ENCODE results near the gene NXF2B.

NXF2B gene

DNA sequence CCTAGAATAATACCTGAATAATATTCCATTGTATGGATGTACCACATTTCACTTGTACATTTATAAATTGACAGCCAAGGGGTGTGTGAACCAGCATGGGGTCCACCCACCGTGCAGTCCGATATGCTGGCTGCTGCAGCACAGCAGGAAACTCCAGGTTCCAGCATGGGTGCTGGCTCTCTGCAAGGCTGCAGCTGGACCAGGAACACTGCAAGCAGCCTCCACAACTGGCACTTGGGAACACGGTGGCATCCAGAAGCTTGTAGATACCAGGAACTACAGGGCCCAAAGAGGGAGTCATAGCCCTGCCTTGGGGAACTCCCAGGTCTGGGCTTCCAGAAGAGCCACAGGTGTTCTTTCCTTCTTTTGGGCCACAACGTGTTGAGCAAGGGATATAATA, 101.6 kb downstream of the NXF2B start:
- H3K4me3 ChIP-seq (ENCODE audit: low read length), result no peak overlapping the region
- no peak for DNase-seq (ENCODE audit: low read depth)
- TF ChIP-seq, protein P1, sequence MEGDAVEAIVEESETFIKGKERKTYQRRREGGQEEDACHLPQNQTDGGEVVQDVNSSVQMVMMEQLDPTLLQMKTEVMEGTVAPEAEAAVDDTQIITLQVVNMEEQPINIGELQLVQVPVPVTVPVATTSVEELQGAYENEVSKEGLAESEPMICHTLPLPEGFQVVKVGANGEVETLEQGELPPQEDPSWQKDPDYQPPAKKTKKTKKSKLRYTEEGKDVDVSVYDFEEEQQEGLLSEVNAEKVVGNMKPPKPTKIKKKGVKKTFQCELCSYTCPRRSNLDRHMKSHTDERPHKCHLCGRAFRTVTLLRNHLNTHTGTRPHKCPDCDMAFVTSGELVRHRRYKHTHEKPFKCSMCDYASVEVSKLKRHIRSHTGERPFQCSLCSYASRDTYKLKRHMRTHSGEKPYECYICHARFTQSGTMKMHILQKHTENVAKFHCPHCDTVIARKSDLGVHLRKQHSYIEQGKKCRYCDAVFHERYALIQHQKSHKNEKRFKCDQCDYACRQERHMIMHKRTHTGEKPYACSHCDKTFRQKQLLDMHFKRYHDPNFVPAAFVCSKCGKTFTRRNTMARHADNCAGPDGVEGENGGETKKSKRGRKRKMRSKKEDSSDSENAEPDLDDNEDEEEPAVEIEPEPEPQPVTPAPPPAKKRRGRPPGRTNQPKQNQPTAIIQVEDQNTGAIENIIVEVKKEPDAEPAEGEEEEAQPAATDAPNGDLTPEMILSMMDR (IDR thresholded peaks at IDR 0.05; ENCODE audit: insufficient read depth, low read depth, low read length, missing control alignments), result no peak
